BE2C (cell line): ENCODE measurements around the gene PIK3R6.

Source experiments
- DNase-seq: peaks from one replicate; pipeline ENCODE4 v3.0.0-alpha.2; 2020
- H3K27me3 ChIP-seq: fragments of 250-450 bp; sonication (Bioruptor Pico); 2 replicates; pipeline ENCODE4 v1.5.1; 2020; ENCODE audit warnings: mild to moderate bottlenecking
- H3K36me3 ChIP-seq: fragments of 250-450 bp; sonication (Bioruptor Pico); 2 replicates; pipeline ENCODE4 v1.5.1; 2020; ENCODE audit warnings: mild to moderate bottlenecking
- H3K4me1 ChIP-seq: fragments of 250-450 bp; sonication (Bioruptor Pico); 2 replicates; pipeline ENCODE4 v1.5.1; 2020
- H3K4me3 ChIP-seq: 2 replicates; pipeline ENCODE4 v1.5.1; 2011; ENCODE audit warnings: low read depth, low read length
- H3K9me3 ChIP-seq: fragments of 250-450 bp; sonication (Bioruptor Pico); 2 replicates; pipeline ENCODE4 v1.5.1; 2020
- CTCF ChIP-seq: IDR thresholded peaks from 2 replicates; pipeline ENCODE4 v1.5.1; 2012; ENCODE audit warnings: mild to moderate bottlenecking, low read depth, low read length

Gene PIK3R6

GRCh38 chr17:8879410-8879809 is 11.9 kb upstream of the PIK3R6 start:
- peaks cover 3% of the 10 kb centered on the region; the same call in 1 of the 2 replicates for H3K27me3 ChIP-seq
- no peak for DNase-seq
- H3K36me3 ChIP-seq = no peaks in the 10 kb centered on the region
- no peak overlapping the region for H3K4me3 ChIP-seq
- TF ChIP-seq CTCF = no peak
- no peaks in the 10 kb centered on the region for H3K4me1 ChIP-seq
- no peaks in the 10 kb centered on the region for H3K9me3 ChIP-seq

- Histone ChIP-seq H3K27me3 (peaks cover 6% of the 10 kb centered on the region; the same call in 1 of the 2 replicates), H3K9me3 (no peaks in the 10 kb centered on the region), H3K4me1 (no peaks in the 10 kb centered on the region), H3K36me3 (no peaks in the 10 kb centered on the region), H3K4me3 (no peak overlapping the region)
- no peak for DNase-seq
- TF ChIP-seq CTCF = no peak
Measured at GRCh38 chr17:8877984-8878383, 10.5 kb upstream of the PIK3R6 start.

DNA sequence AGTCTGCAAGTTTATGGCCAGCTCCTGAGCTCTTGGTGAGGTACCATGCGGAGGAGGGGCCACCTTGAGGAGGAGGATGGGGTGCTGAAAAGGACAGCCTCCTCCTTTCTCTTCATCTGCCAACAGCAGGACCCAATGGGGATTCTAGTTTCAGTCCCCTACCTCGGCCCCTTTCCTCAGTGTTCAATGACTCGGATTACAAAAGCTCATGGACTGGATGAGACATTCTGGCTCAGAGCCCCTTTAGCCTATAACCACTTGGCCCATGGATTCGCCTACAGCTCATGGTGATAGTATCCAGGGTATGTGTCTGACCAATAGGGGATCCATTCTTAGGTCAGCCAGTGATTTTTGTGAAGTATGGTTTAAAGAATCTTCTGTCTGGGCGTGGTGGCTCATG is 8.5 kb upstream of the PIK3R6 start:
- DNase-seq = no peak
- H3K4me3 ChIP-seq = no peak overlapping the region
- no peak for TF ChIP-seq CTCF
- H3K27me3 ChIP-seq = peaks cover 6% of the 10 kb centered on the region; the same call in 1 of the 2 replicates
- no peaks in the 10 kb centered on the region for H3K4me1 ChIP-seq
- no peaks in the 10 kb centered on the region for H3K9me3 ChIP-seq
- no peaks in the 10 kb centered on the region for H3K36me3 ChIP-seq

DNA sequence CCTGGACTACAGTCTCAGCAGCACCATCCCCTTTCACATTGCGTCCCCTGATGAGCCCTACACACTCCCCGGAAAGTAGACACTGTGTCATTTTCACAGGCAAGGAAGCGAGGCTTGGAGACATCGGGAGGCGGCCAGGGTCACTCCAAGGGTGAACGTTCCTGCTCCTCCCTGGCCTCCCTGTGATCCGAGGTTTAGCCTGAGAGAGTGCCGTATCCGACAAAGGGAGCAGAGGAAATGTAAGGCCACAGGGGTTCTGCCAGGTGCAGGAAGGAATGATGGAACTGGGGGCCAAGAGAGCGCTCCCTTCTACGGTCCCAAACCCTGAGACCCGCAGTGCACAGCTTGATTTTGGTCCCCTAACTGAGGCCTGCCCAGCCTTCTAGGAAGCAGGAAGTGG is 8.0 kb upstream of the PIK3R6 start:
- Histone ChIP-seq H3K27me3 (peaks cover 6% of the 10 kb centered on the region; the same call in 1 of the 2 replicates), H3K9me3 (no peaks in the 10 kb centered on the region)

DNA sequence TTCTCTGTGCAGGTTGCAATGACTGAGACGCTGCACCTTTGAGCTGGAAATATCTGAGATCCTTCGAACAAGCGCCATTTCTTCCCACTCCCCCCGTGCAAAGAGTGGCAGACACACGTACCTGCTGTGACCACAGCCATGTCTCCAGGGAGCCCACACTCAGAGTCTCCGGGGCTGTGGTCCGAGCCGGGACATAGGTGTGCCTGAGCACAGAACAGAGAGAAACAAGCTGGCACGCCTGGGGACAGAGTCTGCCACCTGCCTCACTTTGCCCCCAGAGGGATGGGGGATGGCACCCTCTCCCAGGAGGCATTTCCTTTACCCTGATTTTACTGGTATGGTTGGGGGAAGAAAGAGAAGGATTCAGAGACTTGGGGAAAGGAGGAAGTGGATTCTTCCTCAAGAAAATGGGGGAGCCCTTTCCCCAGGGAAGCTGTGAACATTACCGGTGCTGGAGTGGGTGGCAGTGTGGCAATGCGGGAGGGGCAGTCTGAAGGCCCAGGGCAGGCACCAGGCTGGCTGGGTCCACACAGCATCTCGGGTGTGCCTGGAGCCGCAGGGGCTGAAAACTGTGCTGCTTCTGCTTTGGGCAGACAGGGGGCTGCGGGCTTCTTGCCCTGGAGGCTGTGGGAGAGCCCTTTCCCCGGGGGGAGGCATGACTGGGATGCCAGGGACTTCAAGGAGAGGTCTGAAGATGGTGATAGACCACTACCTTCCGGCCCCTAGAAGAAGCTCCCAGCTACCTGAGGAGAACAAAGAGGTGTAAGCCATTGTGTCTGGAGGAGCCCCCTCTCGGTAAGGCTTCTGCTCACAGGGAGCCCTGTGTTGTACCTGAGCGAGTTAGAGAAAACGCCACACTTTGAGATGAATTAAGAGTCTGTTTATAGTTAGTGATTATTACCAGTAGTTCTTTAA is 6.6 kb upstream of the PIK3R6 start:
- DNase-seq = no peak
- H3K9me3 ChIP-seq = no peaks in the 10 kb centered on the region
- H3K36me3 ChIP-seq = no peaks in the 10 kb centered on the region
- peaks cover 6% of the 10 kb centered on the region; the same call in 1 of the 2 replicates for H3K27me3 ChIP-seq
- H3K4me1 ChIP-seq = no peaks in the 10 kb centered on the region
- no peak overlapping the region for H3K4me3 ChIP-seq
- TF ChIP-seq CTCF = no peak

More for the DNA sequence above, 8.0 kb upstream of the PIK3R6 start:
- Histone ChIP-seq H3K4me1 (no peaks in the 10 kb centered on the region), H3K4me3 (no peak overlapping the region), H3K36me3 (no peaks in the 10 kb centered on the region)
- no peak for DNase-seq
- no peak for TF ChIP-seq CTCF
